HUES48 (cell line): Measurements from ENCODE around the gene TMEM176A.

Source experiments
- H3K27ac ChIP-seq: one replicate; pipeline ENCODE4 v1.7.0; 2013; ENCODE audit warnings: low read depth, low read length, inconsistent platforms
- H3K27me3 ChIP-seq: 2 replicates; pipeline ENCODE4 v1.6.1; 2013; ENCODE audit warnings: mild to moderate bottlenecking, low read length; ENCODE audit not compliant: control insufficient read depth, insufficient read depth
- H3K36me3 ChIP-seq: 2 replicates; pipeline ENCODE4 v1.6.1; 2013; ENCODE audit warnings: low read length; ENCODE audit not compliant: control insufficient read depth, insufficient read depth
- H3K4me1 ChIP-seq: 2 replicates; pipeline ENCODE4 v1.6.1; 2013; ENCODE audit warnings: mild to moderate bottlenecking, low read length; ENCODE audit not compliant: control insufficient read depth, insufficient read depth
- H3K4me3 ChIP-seq: 2 replicates; pipeline ENCODE4 v1.5.1; 2013; ENCODE audit warnings: mild to moderate bottlenecking, low read depth, low read length
- H3K9ac ChIP-seq: 2 replicates; pipeline ENCODE4 v1.6.1; 2013; ENCODE audit warnings: mild to moderate bottlenecking, low read depth, low read length, moderate library complexity
- H3K9me3 ChIP-seq: 2 replicates; pipeline ENCODE4 v1.6.1; 2013; ENCODE audit warnings: low read length; ENCODE audit not compliant: control insufficient read depth, insufficient read depth

Gene TMEM176A

DNA sequence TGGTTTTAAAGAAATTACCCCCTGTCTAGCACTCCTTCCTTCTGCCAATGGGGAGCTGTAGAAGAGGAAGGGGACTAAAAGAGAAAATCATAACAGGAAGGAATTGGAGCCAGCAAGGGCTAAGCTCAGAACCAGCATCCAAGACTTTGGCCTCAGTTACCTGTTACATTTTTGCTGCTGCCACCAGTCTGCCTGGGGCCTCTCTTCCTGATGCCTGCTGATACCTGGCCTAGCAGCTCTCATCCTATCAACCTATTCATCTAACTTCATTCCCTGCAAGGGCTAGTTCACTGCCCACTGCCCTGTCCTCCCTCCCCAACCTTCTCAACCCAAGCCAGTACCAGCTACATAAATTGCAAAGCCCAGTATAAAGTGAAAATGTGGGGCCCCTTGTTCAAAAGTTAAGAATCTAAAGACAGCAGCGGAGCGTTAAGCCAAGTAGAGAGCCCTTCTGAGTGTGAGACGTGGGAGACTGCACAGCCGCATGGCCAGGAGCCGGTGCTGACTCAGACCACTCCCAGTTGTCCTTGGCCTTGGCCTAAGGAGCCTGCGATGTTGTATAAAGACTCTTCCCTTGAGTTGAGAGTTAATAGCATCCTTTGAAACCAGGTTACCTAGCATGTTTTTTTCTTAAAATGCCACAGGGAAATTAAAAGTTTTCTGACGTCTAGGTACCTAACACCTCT, 38.5 kb downstream of the TMEM176A start:
- H3K27ac ChIP-seq, result no peak overlapping the region
- H3K9ac ChIP-seq, result no peak overlapping the region
- H3K4me1 ChIP-seq, result no peaks in the 10 kb centered on the region
- H3K36me3 ChIP-seq, result no peaks in the 10 kb centered on the region
- no peak overlapping the region for H3K4me3 ChIP-seq
- H3K27me3 ChIP-seq, result no peaks in the 10 kb centered on the region
- no peaks in the 10 kb centered on the region for H3K9me3 ChIP-seq

DNA sequence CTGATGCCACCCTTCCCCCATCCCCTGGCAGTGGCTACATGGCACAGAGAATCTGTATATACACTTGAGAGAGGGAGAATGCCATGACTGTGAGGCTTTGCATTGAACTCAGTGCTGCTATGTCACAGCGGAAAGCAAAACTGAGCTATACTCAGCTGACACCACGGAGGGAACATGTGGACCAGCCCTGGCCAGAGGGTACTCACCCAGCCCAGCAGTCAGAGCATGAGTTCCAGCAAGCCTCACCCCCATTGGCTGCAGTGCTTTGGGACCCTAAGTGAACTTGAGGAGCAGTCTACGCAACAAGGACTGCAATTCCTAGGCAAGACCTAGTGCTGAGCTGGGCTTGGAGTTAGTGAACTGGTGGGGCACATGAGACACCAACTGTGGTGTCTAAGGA, 41.4 kb downstream of the TMEM176A start:
- H3K36me3 ChIP-seq, result no peaks in the 10 kb centered on the region
- H3K9ac ChIP-seq, result no peak overlapping the region
- no peaks in the 10 kb centered on the region for H3K9me3 ChIP-seq
- H3K27ac ChIP-seq, result no peak overlapping the region
- no peak overlapping the region for H3K4me3 ChIP-seq
- no peaks in the 10 kb centered on the region for H3K4me1 ChIP-seq
- no peaks in the 10 kb centered on the region for H3K27me3 ChIP-seq

DNA sequence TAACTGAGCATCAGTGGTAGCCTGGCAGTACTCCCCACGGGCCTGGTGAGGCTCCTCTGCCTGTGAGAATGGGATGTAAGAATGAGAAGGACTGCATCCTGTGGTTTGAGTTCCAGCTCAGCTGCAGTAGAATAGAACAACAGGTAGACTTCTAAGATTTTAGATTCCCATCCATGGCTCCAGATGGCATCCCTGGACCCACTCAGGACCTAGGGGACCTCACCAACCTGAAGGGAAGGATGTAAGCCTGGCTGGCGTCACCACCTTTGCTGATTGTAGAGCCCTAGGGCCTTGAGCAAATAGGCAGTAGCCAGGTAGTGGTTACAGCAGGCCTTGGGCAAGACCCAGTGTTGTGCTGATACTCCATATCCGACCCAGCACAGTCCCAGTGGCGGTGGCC, 42.1 kb downstream of the TMEM176A start:
- Histone ChIP-seq H3K9me3 (no peaks in the 10 kb centered on the region), H3K4me3 (no peak overlapping the region), H3K36me3 (no peaks in the 10 kb centered on the region), H3K9ac (no peak overlapping the region), H3K27me3 (no peaks in the 10 kb centered on the region), H3K4me1 (no peaks in the 10 kb centered on the region), H3K27ac (no peak overlapping the region)

DNA sequence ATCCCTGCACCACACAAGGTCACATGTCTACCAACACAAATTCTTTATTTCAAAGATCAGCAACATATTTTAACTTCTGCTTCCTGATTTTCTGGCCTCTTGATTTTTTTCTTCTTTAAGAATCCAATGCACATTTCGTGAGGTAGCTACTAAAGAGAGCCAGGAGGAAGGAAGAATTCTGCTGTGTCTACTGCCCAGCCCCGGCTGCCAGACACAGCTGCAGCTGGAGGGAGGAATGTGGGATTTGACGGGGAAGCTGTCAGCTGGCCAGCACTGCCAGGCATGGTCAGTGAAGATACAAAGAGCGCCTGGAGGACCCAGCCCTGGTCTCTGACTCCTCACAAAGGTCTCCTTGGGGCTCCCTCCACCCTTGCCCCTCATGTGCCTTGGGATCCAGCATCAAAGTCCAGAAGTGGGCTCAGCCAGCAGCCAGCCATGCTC, 44.9 kb downstream of the TMEM176A start:
- H3K9ac ChIP-seq, result no peak overlapping the region
- no peaks in the 10 kb centered on the region for H3K4me1 ChIP-seq
- H3K36me3 ChIP-seq, result no peaks in the 10 kb centered on the region
- no peak overlapping the region for H3K27ac ChIP-seq
- no peaks in the 10 kb centered on the region for H3K9me3 ChIP-seq
- no peaks in the 10 kb centered on the region for H3K27me3 ChIP-seq
- no peak overlapping the region for H3K4me3 ChIP-seq

DNA sequence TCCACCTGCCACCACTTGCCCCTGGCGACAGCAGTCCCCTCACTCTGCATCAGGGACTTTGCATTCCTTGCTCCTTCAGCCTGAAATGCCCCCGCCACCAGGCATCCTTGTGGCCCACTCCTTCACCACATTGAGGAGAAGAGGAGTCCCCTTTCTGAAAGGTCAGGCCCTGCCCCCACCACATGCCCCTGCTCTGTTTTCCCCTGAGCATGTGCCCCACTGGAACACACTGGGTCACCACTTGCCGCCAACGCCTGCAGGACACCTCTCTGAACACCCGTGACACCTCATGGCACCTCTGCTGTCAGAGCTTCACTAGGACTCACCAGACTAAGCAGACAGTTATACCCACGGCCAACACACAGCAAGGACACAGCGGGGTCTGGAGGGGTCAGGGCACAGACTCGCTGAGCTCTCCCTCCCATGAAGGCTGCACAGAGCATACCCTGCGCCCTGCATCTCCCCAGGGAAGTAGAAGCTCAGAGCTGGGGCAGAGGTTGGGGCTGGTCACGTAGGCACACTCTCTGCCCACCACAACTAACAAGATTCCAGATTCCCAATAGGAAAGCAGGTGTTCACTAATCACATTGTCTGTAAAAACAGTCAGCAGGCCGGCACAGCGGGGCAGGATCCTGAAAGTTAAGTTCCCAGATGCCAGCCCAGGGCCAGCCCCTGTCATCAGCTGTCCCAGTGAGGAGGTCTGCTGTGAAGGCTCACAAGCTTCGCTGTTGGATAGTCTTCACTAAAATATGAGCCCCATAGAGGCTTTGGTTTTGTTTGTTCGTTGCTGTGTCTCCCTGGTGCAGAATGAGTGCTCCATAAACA, 45.9 kb downstream of the TMEM176A start:
- Histone ChIP-seq H3K36me3 (no peaks in the 10 kb centered on the region), H3K27ac (no peak overlapping the region), H3K9ac (no peak overlapping the region), H3K9me3 (no peaks in the 10 kb centered on the region), H3K27me3 (no peaks in the 10 kb centered on the region), H3K4me3 (no peak overlapping the region), H3K4me1 (no peaks in the 10 kb centered on the region)

DNA sequence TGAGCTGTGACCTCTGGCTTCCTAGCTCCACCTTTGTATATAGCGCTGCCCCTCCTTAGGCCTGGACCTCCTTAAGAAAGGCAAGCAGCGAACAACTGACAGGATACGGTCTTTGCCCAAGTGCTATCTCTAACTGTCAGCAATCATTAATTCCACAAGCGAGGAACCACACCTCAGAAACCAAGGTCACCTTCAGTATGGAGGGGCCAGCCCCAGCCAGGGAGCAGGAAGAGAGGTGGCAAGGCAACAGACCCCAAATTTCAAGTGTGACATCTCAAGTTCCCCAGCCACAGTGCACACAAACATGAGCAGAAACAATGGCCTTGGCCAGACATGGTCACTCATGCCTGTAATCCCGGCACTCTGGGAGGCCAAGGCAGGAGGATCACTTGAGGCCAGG, 47.0 kb downstream of the TMEM176A start:
- Histone ChIP-seq H3K27ac (no peak overlapping the region), H3K36me3 (no peaks in the 10 kb centered on the region), H3K4me3 (no peak overlapping the region), H3K27me3 (0 out of 2 replicates have a peak, but pooled peaks cover 2% of the 10 kb centered on the region), H3K4me1 (no peaks in the 10 kb centered on the region; the same call in 1 of the 2 replicates), H3K9ac (no peak overlapping the region), H3K9me3 (no peaks in the 10 kb centered on the region)

DNA sequence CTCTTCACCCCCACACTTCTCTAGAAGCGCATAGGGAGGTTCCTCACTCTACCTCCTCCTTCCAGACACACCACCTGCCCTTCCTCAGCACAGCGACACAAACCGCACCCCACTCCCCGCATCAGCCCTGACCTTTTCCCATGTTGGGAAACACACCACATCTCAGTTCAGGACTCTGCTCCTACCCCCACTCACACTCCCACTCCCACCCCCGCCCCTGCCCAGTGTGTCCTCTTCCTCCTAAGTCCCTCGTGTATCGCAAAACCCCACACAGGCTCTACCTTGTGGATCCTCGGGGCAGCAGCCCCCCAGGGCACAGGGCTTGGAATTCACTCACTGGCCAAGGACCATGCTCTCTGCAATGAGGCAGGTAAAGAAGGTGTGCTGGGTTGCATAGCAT, 47.5 kb downstream of the TMEM176A start:
- Histone ChIP-seq H3K9ac (no peak overlapping the region), H3K4me3 (no peak overlapping the region), H3K9me3 (no peaks in the 10 kb centered on the region), H3K27ac (no peak overlapping the region), H3K4me1 (no peaks in the 10 kb centered on the region; the same call in 1 of the 2 replicates), H3K27me3 (0 out of 2 replicates have a peak, but pooled peaks cover 2% of the 10 kb centered on the region), H3K36me3 (no peaks in the 10 kb centered on the region)

DNA sequence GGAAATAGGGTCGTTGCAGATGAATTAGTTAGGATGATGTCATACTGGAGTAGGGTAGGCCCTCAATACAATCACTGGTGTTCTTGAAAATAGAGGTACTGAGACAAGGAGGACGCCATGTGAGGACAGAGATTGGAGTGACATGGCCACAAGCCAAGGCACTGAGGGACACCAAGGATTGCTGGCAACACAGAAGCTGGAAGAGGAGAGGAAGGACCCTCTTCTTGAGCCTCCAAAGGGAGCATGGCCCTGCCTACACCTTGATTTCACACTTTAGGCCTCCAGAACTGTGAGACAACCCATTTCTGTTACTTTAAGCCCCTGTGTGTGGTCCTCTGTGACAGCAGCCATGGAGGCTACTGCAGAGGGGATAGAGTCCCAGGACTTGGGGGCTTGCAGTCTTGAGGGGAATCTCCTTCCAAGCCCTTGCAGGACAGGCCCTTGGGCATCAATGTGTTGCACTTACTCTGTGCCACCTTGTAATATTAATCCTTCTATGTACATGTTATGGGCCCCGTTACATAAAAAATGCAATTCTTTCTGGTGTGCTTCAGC, 48.1 kb downstream of the TMEM176A start:
- no peaks in the 10 kb centered on the region for H3K9me3 ChIP-seq
- H3K4me1 ChIP-seq, result no peaks in the 10 kb centered on the region; the same call in 1 of the 2 replicates
- H3K4me3 ChIP-seq, result no peak overlapping the region
- no peak overlapping the region for H3K9ac ChIP-seq
- no peaks in the 10 kb centered on the region for H3K36me3 ChIP-seq
- no peak overlapping the region for H3K27ac ChIP-seq
- H3K27me3 ChIP-seq, result 0 out of 2 replicates have a peak, but pooled peaks cover 2% of the 10 kb centered on the region

DNA sequence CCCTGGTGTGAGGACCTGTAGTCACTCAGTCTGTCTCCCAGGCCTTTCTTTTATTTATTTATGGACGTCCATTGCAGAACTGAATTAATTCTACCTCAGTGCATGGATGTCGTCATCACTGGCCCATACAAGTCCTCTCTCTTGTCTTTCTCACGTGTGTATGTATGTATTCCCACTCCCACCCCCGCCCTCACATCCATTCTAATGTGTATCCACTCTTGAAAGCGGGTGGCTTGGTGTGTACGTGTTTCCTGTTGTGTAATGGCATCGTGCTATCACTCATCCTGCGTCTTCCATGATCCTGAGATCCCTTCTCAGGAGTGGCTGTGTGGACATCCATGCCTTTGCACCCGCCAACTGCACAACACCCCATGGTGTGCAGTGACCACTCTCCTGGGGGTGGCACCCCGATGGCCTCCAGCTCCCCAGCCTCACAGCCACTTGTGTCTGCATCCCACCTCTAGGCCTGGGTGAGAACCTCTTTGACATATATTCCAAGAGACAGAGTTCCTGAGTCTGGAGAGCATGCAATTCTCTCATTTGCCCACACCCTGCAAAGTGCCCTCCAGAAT, 48.7 kb downstream of the TMEM176A start:
- Histone ChIP-seq H3K9me3 (no peaks in the 10 kb centered on the region), H3K4me1 (no peaks in the 10 kb centered on the region; the same call in 1 of the 2 replicates), H3K9ac (no peak overlapping the region), H3K27me3 (0 out of 2 replicates have a peak, but pooled peaks cover 2% of the 10 kb centered on the region), H3K27ac (no peak overlapping the region), H3K36me3 (no peaks in the 10 kb centered on the region), H3K4me3 (no peak overlapping the region)

DNA sequence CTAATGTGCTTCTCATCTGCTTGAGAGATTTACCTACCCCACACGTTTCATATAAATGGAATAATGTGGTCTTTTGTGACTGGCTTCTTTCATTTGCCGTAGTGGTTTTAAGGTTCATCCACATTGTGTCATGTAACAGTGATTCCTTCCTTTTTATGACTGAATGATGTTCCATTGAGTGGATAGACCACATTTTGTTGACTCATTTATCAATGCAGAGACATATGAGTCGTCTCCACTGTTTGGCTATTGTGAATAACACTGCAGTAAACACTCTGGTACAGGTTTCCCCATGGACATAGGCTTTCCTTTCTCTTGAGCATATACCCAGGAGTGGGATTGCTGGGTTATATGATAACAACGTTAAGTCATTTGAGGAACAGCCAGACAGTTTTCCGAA, 49.7 kb downstream of the TMEM176A start:
- Histone ChIP-seq H3K27ac (no peak overlapping the region), H3K4me1 (no peaks in the 10 kb centered on the region; the same call in 1 of the 2 replicates), H3K27me3 (0 out of 2 replicates have a peak, but pooled peaks cover 2% of the 10 kb centered on the region), H3K9ac (no peak overlapping the region), H3K4me3 (no peak overlapping the region), H3K9me3 (no peaks in the 10 kb centered on the region), H3K36me3 (no peaks in the 10 kb centered on the region)
